Activated T-helper 1 cell treated with anti-CD3 and anti-CD28 coated beads, Interleukin-12 subunit alpha, Interleukin-12 subunit beta, Interleukin-2, Interleukin-4 antibody, amounts not matched to agents 30 ng/mL and 10 ng/mL and 1 ng/mL, durations not matched to agents 14 hours and 24 hours and 36 hours (primary cell): ENCODE data around the gene OAS3. TPM values are rescaled to one million over a fixed set of nuclear protein-coding genes. Genes with fewer than 3 reads are reported as not detected.
"Not testable (repeated sequence)": the region's sequence is repeated elsewhere in the genome, so short reads cannot be mapped to it uniquely, and the experiment has no call there.

Experiments
- DNase-seq: peaks from one replicate; pipeline ENCODE4 v3.0.0; 2021; ENCODE audit warnings: low spot score
- H3K27ac Mint-ChIP-seq: one replicate; pipeline ENCODE4 v1.8.0; 2021; ENCODE audit warnings: mild to moderate bottlenecking, mixed read lengths
- H3K27me3 Mint-ChIP-seq: one replicate; pipeline ENCODE4 v1.8.0; 2022; ENCODE audit warnings: mild to moderate bottlenecking, moderate library complexity, mixed read lengths; ENCODE audit not compliant: insufficient read depth
- H3K36me3 Mint-ChIP-seq: one replicate; pipeline ENCODE4 v1.8.0; 2021; ENCODE audit warnings: low read depth, mixed read lengths
- H3K4me1 Mint-ChIP-seq: one replicate; pipeline ENCODE4 v1.8.0; 2021; ENCODE audit warnings: low read depth, mixed read lengths
- H3K4me3 Mint-ChIP-seq: one replicate; pipeline ENCODE4 v1.8.0; 2021; ENCODE audit warnings: mild to moderate bottlenecking, moderate library complexity, mixed read lengths
- H3K9me3 Mint-ChIP-seq: one replicate; pipeline ENCODE4 v1.8.0; 2021; ENCODE audit warnings: mixed read lengths
- intact Hi-C: fragments of 100-400 bp; cut with micrococcal nuclease; formaldehyde crosslinking; loops from one replicate; pipeline ENCODE4 v1.15.1; 2024
- total RNA-seq: library from RNA; stranded (reverse); gene quantifications from 2 replicates; pipeline ENCODE4 v1.2.3, GENCODE V29; 2022

OAS3 gene
- total RNA-seq, 1 donor from 2014 or later = 50.1 TPM

GRCh38 chr12:112979041-112979680, 40.9 kb downstream of the OAS3 start:
- Mint-ChIP-seq H3K27me3 (no peaks in the 10 kb centered on the region), H3K4me1 (peaks cover 64% of the 10 kb centered on the region), H3K4me3 (peak overlapping the region; percentile 94), H3K27ac (peak overlapping the region; percentile 99), H3K36me3 (peaks cover 41% of the 10 kb centered on the region), H3K9me3 (peaks cover 24% of the 10 kb centered on the region)
- DNase-seq = peak; percentile 21
- intact Hi-C loops = loop anchor here (5.0 kb wide), 1 partner anchor 378 kb away; the partner anchor contains the start of gene PLBD2

GRCh38 chr12:112980491-112981158, 42.4 kb downstream of the OAS3 start:
- Mint-ChIP-seq H3K27ac (peak overlapping the region; percentile 99), H3K27me3 (no peaks in the 10 kb centered on the region), H3K4me3 (peak overlapping the region; percentile 94), H3K9me3 (peaks cover 38% of the 10 kb centered on the region), H3K4me1 (peaks cover 79% of the 10 kb centered on the region), H3K36me3 (peaks cover 55% of the 10 kb centered on the region)
- intact Hi-C loops = loop anchor here (10.0 kb wide), 1 partner anchor 984 kb away; the partner anchor contains the start of gene RBM19
- no peak for DNase-seq

DNA sequence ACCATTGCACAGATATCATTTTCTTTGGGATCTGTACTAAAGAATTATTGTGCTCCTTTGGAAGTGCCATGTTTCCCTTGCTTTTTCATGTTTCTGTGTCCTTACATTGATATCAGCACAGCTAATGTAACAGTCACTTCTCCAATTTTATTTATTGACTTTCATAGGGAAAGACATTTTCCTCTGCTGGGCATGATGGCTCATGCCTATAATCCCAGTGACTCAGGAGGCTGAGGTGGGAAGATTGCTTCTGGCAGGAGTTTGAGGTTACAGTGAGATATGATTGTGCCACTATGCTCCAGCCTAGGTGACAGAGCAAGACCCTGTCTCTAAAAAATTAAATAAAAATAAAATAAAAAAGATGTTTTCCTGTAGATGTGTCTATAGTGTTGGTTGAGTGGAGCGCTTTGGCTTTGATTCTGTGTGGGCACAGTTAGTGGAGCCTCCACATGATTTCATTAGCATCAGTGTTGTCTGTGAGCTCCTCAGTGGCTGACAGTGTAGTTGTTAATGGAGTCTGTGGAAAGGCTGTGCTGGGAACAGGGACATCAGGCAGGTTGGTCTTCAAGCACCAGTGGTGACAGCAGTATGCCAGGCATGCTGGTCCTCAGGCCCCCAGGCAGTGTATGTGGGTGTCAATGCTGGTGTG, 47.5 kb downstream of the OAS3 start:
- Mint-ChIP-seq H3K4me1 (peaks cover 86% of the 10 kb centered on the region), H3K9me3 (peaks cover 39% of the 10 kb centered on the region), H3K4me3 (peak overlapping the region; percentile 6), H3K27ac (peak overlapping the region; percentile 22), H3K27me3 (no peaks in the 10 kb centered on the region), H3K36me3 (peaks cover 91% of the 10 kb centered on the region)
- DNase-seq = no peak
- intact Hi-C loops = loop anchor here (10.0 kb wide), 1 partner anchor 979 kb away; the partner anchor contains the start of gene RBM19

- Mint-ChIP-seq H3K36me3 (peaks cover 92% of the 10 kb centered on the region), H3K27ac (peak overlapping the region; percentile 22), H3K4me3 (no peak overlapping the region), H3K27me3 (no peaks in the 10 kb centered on the region), H3K4me1 (peaks cover 86% of the 10 kb centered on the region), H3K9me3 (peaks cover 38% of the 10 kb centered on the region)
- DNase-seq = no peak
- intact Hi-C loops = loop anchor here (10.0 kb wide), 1 partner anchor 978 kb away; the partner anchor contains the start of gene RBM19
Measured at GRCh38 chr12:112986291-112986800, 48.1 kb downstream of the OAS3 start.

- peaks cover 30% of the 10 kb centered on the region for H3K9me3 Mint-ChIP-seq
- peaks cover 82% of the 10 kb centered on the region for H3K4me1 Mint-ChIP-seq
- H3K27me3 Mint-ChIP-seq = no peaks in the 10 kb centered on the region
- H3K27ac Mint-ChIP-seq = peak overlapping the region; percentile 42
- no peak overlapping the region for H3K4me3 Mint-ChIP-seq
- no peak for DNase-seq
- intact Hi-C loops = loop anchor here (10.0 kb wide), 1 partner anchor 977 kb away; the partner anchor contains the start of gene RBM19
- peaks cover 92% of the 10 kb centered on the region for H3K36me3 Mint-ChIP-seq
Measured at GRCh38 chr12:112987561-112987960, 49.3 kb downstream of the OAS3 start.

DNA sequence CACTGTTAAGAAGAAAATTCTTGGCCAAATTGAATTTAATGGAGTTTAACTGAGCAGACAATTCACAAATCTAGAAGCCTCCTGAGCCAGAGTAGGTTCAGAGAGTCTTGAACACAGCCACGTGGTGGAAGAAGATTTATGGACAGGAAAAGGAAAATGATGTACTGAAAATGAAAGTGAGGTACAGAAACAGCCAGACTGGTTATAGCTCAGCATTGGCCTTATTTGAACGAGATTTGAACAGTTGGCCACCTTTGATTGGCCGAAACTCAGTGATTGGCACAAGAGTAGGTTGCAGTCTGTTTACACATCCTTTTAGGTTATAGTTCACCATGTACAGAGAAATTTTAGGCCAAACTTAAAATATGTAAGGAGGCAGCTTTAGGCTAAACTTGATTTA, 50.0 kb downstream of the OAS3 start:
- peaks cover 84% of the 10 kb centered on the region for H3K4me1 Mint-ChIP-seq
- H3K4me3 Mint-ChIP-seq = no peak overlapping the region
- peak; percentile 43 for DNase-seq
- peak overlapping the region; percentile 80 for H3K27ac Mint-ChIP-seq
- no peaks in the 10 kb centered on the region for H3K27me3 Mint-ChIP-seq
- peaks cover 92% of the 10 kb centered on the region for H3K36me3 Mint-ChIP-seq
- intact Hi-C loops = loop anchor here (1.0 to 10.0 kb wide), 3 partner anchors 10 to 977 kb away; partner anchors contain the start of genes OAS2, OAS3 and RBM19
- H3K9me3 Mint-ChIP-seq = peaks cover 24% of the 10 kb centered on the region

- H3K27me3 Mint-ChIP-seq, DNase-seq: not testable (repeated sequence)
- Mint-ChIP-seq H3K27ac (peak overlapping the region; percentile 80), H3K4me1 (peaks cover 86% of the 10 kb centered on the region), H3K4me3 (peak overlapping the region; percentile 10), H3K9me3 (peaks cover 20% of the 10 kb centered on the region), H3K36me3 (peaks cover 94% of the 10 kb centered on the region)
- intact Hi-C loops = loop anchor here (1.0 to 10.0 kb wide), 3 partner anchors 11 to 976 kb away; partner anchors contain the start of genes OAS2, OAS3 and RBM19
Measured at GRCh38 chr12:112988823-112989385, 50.6 kb downstream of the OAS3 start.

DNA sequence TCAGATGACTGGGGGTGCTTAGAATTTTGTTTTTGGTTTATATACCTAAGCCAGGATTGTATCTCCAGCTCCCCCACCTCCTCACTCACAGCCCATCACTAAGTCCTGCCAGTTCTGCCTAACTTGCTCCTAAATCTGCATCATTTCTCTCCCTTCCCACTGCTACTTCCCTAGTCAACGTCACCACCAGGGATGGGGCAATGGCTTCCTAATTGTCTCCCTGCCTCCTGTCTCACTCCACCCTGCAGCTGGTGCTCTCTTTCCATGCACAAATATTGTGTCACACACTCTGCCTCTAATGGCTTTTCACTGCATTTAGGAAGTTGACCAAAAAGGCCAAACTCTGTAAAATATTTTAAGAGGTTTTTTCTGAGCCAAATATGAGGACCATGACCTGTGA, 51.5 kb downstream of the OAS3 start:
- no peak for DNase-seq
- H3K27me3 Mint-ChIP-seq = no peaks in the 10 kb centered on the region
- H3K9me3 Mint-ChIP-seq = peaks cover 12% of the 10 kb centered on the region
- intact Hi-C loops = loop anchor here (2.0 to 10.0 kb wide), 2 partner anchors 51 to 975 kb away; partner anchors contain the start of genes OAS3 and RBM19
- no peak overlapping the region for H3K4me3 Mint-ChIP-seq
- peaks cover 88% of the 10 kb centered on the region for H3K36me3 Mint-ChIP-seq
- peak overlapping the region; percentile 74 for H3K27ac Mint-ChIP-seq
- H3K4me1 Mint-ChIP-seq = peaks cover 82% of the 10 kb centered on the region

DNA sequence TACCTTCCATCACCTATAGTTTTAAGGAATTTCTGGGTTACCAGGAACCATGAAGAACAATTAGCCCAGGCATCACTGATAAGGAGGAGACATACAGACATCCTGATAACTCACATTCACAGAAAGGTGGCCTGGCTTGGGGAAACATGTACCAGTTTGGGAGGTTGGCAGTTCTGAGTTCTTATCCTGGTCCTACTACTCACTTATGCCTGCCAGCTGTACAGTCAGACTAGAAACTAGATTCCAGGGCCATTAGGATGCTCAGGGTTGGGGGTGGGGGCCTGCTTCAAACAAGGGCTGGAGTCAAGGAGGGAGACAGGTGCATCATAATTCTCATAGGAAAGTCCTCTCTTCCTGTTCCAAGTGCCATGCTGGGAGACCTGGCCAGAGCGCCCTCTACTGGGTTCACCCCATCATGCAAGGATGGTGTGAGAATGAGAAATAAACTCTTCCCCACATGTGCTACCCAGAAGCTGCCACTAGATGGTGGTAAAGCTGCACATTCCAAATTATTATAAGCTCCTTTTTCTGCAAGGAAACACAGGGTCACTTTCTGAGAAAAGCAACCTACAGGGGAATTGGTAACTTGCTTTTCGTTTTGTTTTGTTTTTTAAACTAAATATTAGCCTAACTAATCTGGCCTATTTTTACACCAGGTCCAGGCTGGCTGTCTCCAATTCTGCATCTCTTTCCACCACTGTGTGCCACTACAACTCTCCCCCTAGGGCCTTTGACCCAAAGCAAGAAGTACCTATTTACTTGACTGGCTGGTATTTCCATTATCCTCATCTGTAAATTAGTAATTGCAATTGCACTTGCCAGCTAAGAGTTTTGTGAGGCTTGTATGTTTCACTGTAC, 54.5 kb downstream of the OAS3 start:
- peak overlapping the region; percentile 43 for H3K27ac Mint-ChIP-seq
- no peaks in the 10 kb centered on the region for H3K27me3 Mint-ChIP-seq
- H3K36me3 Mint-ChIP-seq = peaks cover 90% of the 10 kb centered on the region
- H3K9me3 Mint-ChIP-seq = peaks cover 6% of the 10 kb centered on the region
- H3K4me1 Mint-ChIP-seq = peaks cover 57% of the 10 kb centered on the region
- intact Hi-C loops = loop anchor here (2.0 kb wide), 2 partner anchors 56 to 182 kb away; no protein-coding TSS in a partner anchor
- H3K4me3 Mint-ChIP-seq = no peak overlapping the region
- peak; percentile 43 for DNase-seq

DNA sequence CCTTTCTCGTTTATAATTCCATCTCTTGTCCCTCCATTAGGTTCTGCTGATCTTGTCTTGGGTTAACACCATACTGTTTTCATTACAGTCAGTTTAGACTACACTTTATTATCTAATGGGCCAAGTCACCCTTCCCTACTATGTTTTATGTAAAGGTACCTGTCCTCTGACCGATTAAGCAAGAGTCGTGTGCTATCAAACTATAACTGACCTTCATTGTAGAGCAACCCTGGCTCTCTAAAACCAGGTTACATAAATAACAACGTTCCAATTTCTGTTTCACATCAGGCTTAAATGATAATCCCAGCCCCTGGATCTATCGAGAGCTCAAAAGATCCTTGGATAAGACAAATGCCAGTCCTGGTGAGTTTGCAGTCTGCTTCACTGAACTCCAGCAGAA, 56.7 kb downstream of the OAS3 start:
- Mint-ChIP-seq H3K36me3 (peaks cover 90% of the 10 kb centered on the region), H3K27me3 (no peaks in the 10 kb centered on the region), H3K9me3 (peaks cover 11% of the 10 kb centered on the region), H3K27ac (no peak overlapping the region), H3K4me1 (peaks cover 40% of the 10 kb centered on the region), H3K4me3 (no peak overlapping the region)
- DNase-seq = no peak
- intact Hi-C loops = no loop called here

DNA sequence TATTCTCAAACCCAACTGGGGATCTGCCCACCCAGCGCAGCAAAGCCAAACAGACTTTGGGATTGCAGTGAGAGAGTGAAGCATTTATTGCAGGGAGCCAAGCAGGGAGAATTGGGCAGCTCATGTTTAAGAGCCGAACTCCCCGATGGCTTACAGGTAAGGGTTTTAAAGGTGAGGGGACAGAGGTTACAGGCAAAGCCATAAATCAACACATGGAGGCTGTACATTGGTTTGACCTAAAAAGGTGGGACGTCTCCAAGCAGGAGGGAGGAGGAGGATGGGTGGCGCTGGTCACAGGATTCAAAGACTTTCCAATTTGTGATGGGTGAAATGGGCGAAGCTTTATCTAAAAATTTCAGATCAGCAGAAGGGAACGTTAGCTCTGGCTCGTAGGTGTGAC, 58.2 kb downstream of the OAS3 start:
- Mint-ChIP-seq H3K27ac (no peak overlapping the region), H3K4me1 (peaks cover 30% of the 10 kb centered on the region), H3K9me3 (peaks cover 11% of the 10 kb centered on the region), H3K36me3 (peaks cover 88% of the 10 kb centered on the region), H3K4me3 (no peak overlapping the region), H3K27me3 (no peaks in the 10 kb centered on the region)
- no peak for DNase-seq
- intact Hi-C loops = no loop called here
